Measurements from ENCODE around the gene LIPC.

GRCh38 chr15:58410353-58410752, 21.4 kb upstream of the LIPC start:
- TF ChIP-seq RARB (CRISPR knock-in tag; IDR thresholded peaks at IDR 0.05) = no peak
- no peak for TF ChIP-seq ARNTL (CRISPR knock-in tag; IDR thresholded peaks at IDR 0.05; ENCODE audit: borderline replicate concordance, low read depth)
- no peak for TF ChIP-seq PATZ1 (CRISPR knock-in tag; IDR thresholded peaks at IDR 0.05; ENCODE audit: borderline replicate concordance)
- no peak for TF ChIP-seq ZFP3 (CRISPR knock-in tag; IDR thresholded peaks at IDR 0.05)
- TF ChIP-seq OSR1 (CRISPR knock-in tag; IDR thresholded peaks at IDR 0.05) = no peak
- TF ChIP-seq CSDC2 (CRISPR knock-in tag; IDR thresholded peaks at IDR 0.05) = no peak
- TF ChIP-seq ZNF8 (CRISPR knock-in tag; IDR thresholded peaks at IDR 0.05) = no peak
- TF ChIP-seq TOX (CRISPR knock-in tag; IDR thresholded peaks at IDR 0.05; ENCODE audit: borderline replicate concordance) = no peak
- TF ChIP-seq ZFP30 (CRISPR knock-in tag; IDR thresholded peaks at IDR 0.05) = no peak
- no peak for TF ChIP-seq CREB5 (CRISPR knock-in tag; IDR thresholded peaks at IDR 0.05; ENCODE audit: low read depth)
- TF ChIP-seq SNAI2 (CRISPR knock-in tag; IDR thresholded peaks at IDR 0.05) = no peak

Data from SK-N-SH treated with all-trans-retinoic acid at 6 μM for 48 hours (cell line).